GM19193 (cell line): ENCODE results near the gene RNF223.

Experiments
- POLR2A ChIP-seq: IDR thresholded peaks from 4 replicates; pipeline ENCODE4 v1.6.1; 2011; ENCODE audit not compliant: insufficient read depth, insufficient read length; ENCODE audit errors: extremely low read depth

RNF223 gene

GRCh38 chr1:1040004-1040991, 33.8 kb downstream of the RNF223 start:
- TF ChIP-seq POLR2A, result no peak

DNA sequence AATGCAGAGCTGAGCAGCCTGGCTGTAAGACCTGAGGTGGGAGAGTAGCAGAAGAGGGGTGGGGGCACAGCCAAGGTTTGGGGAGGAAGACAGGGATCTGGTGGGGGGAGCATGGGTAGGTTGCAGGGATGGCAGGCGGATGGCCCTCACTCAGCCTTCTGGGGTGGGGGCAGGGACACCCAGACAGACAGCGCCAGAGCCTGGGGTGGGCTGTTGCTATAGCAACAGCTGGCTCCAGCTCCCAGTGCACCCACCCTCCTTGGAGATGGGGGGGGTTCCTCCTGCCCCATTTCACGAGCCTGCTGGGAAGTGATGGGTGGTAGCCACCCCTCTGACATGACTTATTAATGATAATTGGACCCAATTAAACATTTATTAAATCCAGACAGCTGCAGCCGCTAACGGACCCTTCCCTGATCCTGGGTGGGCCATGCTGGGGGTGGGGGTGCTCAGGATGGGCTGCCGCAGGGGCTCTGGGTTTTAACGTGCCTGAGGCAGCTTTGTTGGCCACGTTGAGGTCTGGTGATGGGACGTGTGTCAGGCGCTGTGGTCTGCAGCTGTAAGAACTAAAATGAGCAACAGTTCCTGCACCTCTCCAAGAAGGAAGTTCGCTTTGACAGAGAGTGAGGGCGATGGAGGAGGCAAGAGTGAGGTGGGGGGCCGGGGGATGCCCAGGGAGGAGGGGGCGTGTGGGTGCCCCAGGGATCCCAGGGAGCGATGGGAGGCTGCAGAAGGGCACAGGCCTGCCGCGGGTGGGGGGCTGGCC, 34.8 kb downstream of the RNF223 start:
- TF ChIP-seq POLR2A, result no peak

DNA sequence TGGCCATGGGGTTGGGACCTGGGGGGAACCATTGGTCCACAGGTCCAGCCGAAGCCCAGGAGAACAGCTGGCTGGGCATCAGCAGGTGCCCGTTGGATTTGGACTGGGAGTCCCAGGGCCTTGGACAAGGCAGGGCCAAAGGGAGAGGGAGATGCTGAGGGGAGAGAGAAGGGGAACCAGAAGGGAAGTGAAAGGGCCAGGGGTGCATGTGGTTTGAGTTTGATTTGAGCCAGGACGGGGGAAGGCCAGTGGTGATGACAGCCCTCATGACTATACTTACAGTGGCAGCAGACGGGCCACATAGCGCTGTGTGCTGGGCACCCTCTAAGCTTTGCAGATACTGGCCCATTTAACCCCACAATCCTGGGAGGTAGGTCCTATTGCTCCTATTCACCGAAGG, 35.4 kb downstream of the RNF223 start:
- no peak for TF ChIP-seq POLR2A

DNA sequence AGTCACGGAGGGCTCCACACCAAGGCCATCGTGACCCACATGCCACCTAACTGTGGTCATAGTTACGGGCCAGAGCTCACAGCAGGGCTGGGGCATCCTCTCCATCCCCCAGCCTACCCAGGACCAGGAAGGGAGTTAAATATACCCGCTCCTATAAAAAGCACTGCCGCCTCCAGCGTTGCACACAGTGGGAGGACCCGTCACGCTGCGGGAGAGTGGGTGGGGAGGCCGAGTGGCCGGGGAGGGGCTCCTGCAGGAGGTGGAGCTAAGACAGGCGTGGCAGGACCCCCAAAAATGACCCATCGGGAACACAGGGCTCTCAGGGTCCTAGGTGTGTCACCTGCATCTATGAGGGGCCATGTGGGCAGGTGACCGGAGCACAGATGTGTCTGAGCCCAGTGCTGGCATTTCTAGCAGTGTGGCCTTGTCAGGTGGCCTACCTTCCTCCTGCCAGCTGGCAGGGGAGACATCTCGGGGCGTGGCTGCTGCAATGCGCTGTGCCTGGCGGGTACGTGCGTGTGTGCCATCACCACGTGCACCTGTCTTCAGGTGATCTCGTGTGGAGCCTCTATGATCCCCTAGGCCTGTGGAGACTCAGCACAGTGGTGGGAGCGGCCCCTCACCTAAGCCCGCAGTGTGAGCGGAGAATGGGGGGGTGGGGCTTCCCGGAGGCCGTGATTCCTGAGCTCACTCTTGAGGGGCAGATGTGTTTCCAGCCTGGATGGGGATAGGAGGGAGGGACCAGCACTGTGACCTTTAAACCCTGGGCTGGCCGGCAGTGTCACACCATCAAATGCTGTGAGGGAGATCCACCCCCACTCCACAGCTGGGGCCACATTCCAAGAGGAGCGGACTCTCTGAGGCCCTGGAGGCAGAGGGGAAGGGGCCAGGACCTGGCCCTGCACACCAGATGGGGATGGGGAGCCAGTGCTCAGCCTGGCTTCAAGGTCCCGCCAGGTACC, 36.5 kb downstream of the RNF223 start:
- TF ChIP-seq POLR2A, result no peak

- no peak for TF ChIP-seq POLR2A
Observed at GRCh38 chr1:1035291-1035943, 38.7 kb downstream of the RNF223 start.

- TF ChIP-seq POLR2A, result no peak
Observed at GRCh38 chr1:1034439-1034781, 39.7 kb downstream of the RNF223 start.

DNA sequence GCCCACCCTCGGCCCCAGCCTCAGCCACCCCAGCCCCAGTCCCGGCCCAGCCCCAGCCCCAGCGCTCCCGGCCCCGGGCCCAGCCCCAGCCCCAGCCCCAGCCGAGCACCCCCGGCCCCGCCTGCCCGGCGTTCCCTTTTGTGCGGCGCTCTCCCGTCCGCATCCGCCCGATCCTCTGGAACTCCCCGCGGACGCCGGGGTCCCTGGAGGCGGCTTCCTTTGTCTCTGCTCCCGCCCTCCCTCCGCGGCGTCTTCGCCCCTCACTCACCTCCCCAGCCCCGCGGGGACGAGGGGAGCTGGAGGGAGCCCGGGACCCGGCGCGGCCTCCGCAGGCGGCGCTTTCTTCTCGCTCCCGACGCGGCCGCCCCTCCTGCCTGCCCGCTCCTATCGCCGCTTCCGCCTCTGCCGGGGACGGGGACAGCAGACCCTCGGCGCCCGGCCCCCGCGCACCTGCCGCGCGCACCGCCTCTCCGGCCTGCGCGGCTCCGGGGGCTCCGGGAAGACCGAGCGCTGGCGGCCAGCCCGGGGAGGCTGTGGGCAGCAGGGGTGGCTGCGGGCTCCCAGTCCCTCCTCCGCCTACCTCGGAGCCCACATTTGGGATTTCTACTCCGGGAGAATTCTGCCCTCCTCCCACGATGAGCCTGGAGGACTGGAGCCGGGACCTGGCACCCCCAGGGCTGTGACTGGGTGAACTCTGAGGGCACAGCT, 40.2 kb downstream of the RNF223 start:
- no peak for TF ChIP-seq POLR2A

- TF ChIP-seq POLR2A, result no peak
Observed at GRCh38 chr1:1033009-1033587, 41.0 kb downstream of the RNF223 start.

DNA sequence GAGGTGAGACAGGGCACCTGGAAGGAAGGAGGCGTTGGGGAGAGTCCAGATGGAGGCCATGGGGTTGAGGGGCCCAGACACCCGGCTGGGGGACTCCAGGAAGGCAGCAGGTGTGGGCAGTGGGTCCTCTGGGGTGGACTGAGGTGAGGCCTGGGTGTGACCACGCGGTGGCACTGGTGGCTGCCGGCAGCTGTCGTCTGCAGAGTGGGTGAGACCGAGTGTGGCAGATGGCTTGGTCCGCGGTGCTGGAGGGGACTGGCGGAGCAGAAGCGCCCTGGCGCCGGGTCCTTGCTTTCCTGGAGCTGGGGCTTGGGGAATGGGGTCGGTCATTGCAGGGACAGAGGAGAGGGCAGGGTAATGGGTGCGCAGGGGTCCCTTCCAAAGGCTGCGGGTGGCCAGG, 41.7 kb downstream of the RNF223 start:
- no peak for TF ChIP-seq POLR2A

- TF ChIP-seq POLR2A, result no peak
Observed at GRCh38 chr1:1031659-1032235, 42.4 kb downstream of the RNF223 start.

DNA sequence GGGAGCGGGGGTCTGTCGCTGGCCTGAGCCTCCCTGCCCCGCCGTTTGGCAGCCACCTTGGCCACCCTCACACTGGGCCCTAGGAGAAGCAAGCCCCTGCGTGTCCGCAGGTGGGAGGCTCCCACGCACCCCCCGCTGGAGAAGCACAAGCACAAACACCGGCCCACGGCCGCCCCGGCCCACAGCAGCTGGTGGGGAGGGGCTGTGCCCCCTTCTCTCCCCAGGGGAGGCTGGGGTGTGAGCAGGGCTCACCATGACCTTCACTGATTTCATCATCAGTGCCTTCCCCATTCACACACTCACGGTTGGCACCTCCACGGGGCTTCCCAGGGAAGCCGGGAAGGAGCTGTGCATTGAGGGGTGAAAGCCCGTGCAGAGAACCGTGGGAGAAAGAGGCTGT, 46.3 kb downstream of the RNF223 start:
- TF ChIP-seq POLR2A, result no peak

GRCh38 chr1:1026599-1027413, 47.3 kb downstream of the RNF223 start:
- TF ChIP-seq POLR2A, result no peak
